Smooth muscle cell (in vitro differentiated cells): ENCODE data around the gene SHANK2. TPM values are rescaled to one million over a fixed set of nuclear protein-coding genes. Genes with fewer than 3 reads are reported as not detected.

Experiments used
- DNase-seq: peaks from one replicate; lab custom pipeline; 2025; ENCODE audit not compliant: unreplicated experiment; lab: John Stamatoyannopoulos, UW
- H2AFZ ChIP-seq: fragments of 200-600 bp; sonication (generic); 2 replicates; pipeline ENCODE4 v1.6.0; 2016; ENCODE audit warnings: antibody characterized with exemption, low read depth, mild to moderate bottlenecking
- H3F3A ChIP-seq: fragments of 200-600 bp; sonication (generic); 2 replicates; pipeline ENCODE4 v1.6.0; 2017; ENCODE audit warnings: antibody characterized with exemption, low read depth
- H3K27ac ChIP-seq: fragments of 200-600 bp; sonication (generic); 2 replicates; pipeline ENCODE4 v1.5.1; 2016; ENCODE audit warnings: low read depth, mild to moderate bottlenecking
- H3K27me3 ChIP-seq: fragments of 200-600 bp; sonication (generic); 2 replicates; pipeline ENCODE4 v1.6.1; 2016; ENCODE audit warnings: low read depth, mild to moderate bottlenecking
- H3K36me3 ChIP-seq: fragments of 200-600 bp; sonication (generic); 2 replicates; pipeline ENCODE4 v1.5.1; 2016; ENCODE audit warnings: low read depth
- H3K4me1 ChIP-seq: fragments of 200-600 bp; sonication (generic); 2 replicates; pipeline ENCODE4 v1.5.1; 2016; ENCODE audit warnings: low read depth
- H3K4me2 ChIP-seq: fragments of 200-600 bp; sonication (generic); 2 replicates; pipeline ENCODE4 v1.6.0; 2016; ENCODE audit warnings: mild to moderate bottlenecking
- H3K4me3 ChIP-seq: fragments of 200-600 bp; sonication (generic); 2 replicates; pipeline ENCODE4 v1.5.1; 2016; ENCODE audit warnings: mild to moderate bottlenecking
- H3K79me2 ChIP-seq: fragments of 200-600 bp; sonication (generic); 2 replicates; pipeline ENCODE4 v1.6.0; 2016; ENCODE audit warnings: low read depth, mild to moderate bottlenecking
- H3K9ac ChIP-seq: fragments of 200-600 bp; sonication (generic); 2 replicates; pipeline ENCODE4 v1.6.0; 2016; ENCODE audit warnings: low read depth
- H3K9me3 ChIP-seq: fragments of 200-600 bp; sonication (generic); replicated peaks from 2 replicates; pipeline ENCODE4 v1.5.1; 2016; ENCODE audit warnings: low read depth
- H4K20me1 ChIP-seq: fragments of 200-600 bp; sonication (generic); 2 replicates; pipeline ENCODE4 v1.6.0; 2016; ENCODE audit warnings: low read depth
- WGBS: methylation state at CpG from one replicate; pipeline ENCODE4 v1.1.7; 2016; ENCODE audit warnings: low lambda C conversion rate; 5-methylcytosine and 5-hydroxymethylcytosine counted together
- polyA plus RNA-seq: library from polyadenylated mRNA; unstranded; fragments of >200 nt; fragmentation: Nextera tagmentation; extraction: Ambion mirVana; gene quantifications from 2 replicates; pipeline ENCODE4 v1.2.1, GENCODE V29; 2016
- total RNA-seq: library from RNA; depleted of rRNA; stranded (reverse); fragments of >200 nt; gene quantifications from 2 replicates; pipeline ENCODE4 v1.2.3, GENCODE V29; 2014
- TF ChIP-seq, protein P1 (sequence below): fragments of 200-600 bp; sonication (generic); IDR thresholded peaks from 2 replicates; pipeline ENCODE4 v1.5.1; 2017; ENCODE audit warnings: borderline replicate concordance, mild to moderate bottlenecking, antibody characterized with exemption; ENCODE audit not compliant: insufficient read depth, poor library complexity, severe bottlenecking

The SHANK2 gene
- total and polyA plus RNA-seq, 2 experiments from 2014 or later: 1.5 to 9.9 TPM

DNA sequence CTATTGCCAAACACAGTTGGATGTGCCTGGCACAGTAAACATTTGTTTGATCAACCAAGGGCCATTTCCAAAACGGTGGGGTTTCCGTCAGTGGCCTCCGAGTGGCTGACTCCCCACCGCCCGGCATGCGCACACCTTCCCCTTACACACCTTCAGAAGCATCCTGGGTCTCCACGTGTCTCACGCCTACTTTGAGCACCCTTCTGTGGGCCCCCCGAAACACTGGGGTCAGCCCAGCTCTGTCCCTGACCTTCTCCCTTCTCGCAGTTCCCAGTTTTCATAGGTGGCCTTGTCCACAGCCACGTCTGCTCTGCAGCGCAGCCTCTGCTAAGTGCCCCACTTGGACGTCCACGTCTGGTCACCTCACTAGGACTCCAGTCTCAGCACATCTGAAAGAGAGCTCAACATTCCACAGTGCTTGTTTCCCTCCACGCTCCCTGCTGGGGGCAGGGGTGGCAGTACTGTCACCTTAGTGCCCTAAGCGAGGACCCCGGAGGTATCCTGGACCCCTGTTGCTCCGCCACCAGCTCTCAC is 13.2 kb upstream of the SHANK2 start:
- Histone ChIP-seq H3K27ac (no peak overlapping the region), H2AFZ (no peak overlapping the region), H3K79me2 (no peaks in the 10 kb centered on the region), H3K36me3 (no peaks in the 10 kb centered on the region), H3K9ac (no peak overlapping the region), H3K4me1 (no peaks in the 10 kb centered on the region), H3K27me3 (no peaks in the 10 kb centered on the region), H3F3A (no peaks in the 10 kb centered on the region), H3K9me3 (no peaks in the 10 kb centered on the region), H4K20me1 (no peaks in the 10 kb centered on the region), H3K4me2 (no peak overlapping the region), H3K4me3 (no peak overlapping the region)
- WGBS: 93% methylated on average over 17 of the region's 18 CpGs
- TF ChIP-seq, protein P1, sequence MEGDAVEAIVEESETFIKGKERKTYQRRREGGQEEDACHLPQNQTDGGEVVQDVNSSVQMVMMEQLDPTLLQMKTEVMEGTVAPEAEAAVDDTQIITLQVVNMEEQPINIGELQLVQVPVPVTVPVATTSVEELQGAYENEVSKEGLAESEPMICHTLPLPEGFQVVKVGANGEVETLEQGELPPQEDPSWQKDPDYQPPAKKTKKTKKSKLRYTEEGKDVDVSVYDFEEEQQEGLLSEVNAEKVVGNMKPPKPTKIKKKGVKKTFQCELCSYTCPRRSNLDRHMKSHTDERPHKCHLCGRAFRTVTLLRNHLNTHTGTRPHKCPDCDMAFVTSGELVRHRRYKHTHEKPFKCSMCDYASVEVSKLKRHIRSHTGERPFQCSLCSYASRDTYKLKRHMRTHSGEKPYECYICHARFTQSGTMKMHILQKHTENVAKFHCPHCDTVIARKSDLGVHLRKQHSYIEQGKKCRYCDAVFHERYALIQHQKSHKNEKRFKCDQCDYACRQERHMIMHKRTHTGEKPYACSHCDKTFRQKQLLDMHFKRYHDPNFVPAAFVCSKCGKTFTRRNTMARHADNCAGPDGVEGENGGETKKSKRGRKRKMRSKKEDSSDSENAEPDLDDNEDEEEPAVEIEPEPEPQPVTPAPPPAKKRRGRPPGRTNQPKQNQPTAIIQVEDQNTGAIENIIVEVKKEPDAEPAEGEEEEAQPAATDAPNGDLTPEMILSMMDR: no peak
- no peak for DNase-seq

DNA sequence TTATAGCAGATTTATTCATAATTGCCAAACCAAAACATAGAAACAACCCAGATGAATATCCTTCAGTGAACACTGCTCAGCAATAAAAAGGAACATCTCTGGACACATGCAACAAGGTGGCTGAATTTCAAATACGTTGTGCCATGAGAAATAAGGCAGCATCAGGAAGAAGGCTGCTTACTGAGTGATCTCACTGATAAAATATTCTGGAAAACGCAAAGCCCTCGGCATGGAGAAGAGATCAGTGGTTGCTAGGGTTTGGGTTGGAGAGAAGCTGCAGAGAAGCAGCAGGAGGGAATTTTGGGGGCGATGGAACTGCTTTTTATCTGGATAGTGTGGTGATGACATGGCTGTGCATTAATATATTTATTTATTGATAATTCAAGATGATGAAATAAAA is 11.0 kb upstream of the SHANK2 start:
- Histone ChIP-seq H3K27me3 (no peaks in the 10 kb centered on the region), H4K20me1 (no peaks in the 10 kb centered on the region), H3K4me2 (no peak overlapping the region), H2AFZ (no peak overlapping the region), H3K4me3 (no peak overlapping the region), H3K9ac (no peak overlapping the region), H3K36me3 (no peaks in the 10 kb centered on the region), H3K79me2 (no peaks in the 10 kb centered on the region), H3K4me1 (no peaks in the 10 kb centered on the region), H3K27ac (no peak overlapping the region), H3F3A (no peaks in the 10 kb centered on the region), H3K9me3 (no peaks in the 10 kb centered on the region)
- 62% methylated on average over 4 of the region's 4 CpGs for WGBS
- DNase-seq: no peak
- TF ChIP-seq, protein P1: no peak

DNA sequence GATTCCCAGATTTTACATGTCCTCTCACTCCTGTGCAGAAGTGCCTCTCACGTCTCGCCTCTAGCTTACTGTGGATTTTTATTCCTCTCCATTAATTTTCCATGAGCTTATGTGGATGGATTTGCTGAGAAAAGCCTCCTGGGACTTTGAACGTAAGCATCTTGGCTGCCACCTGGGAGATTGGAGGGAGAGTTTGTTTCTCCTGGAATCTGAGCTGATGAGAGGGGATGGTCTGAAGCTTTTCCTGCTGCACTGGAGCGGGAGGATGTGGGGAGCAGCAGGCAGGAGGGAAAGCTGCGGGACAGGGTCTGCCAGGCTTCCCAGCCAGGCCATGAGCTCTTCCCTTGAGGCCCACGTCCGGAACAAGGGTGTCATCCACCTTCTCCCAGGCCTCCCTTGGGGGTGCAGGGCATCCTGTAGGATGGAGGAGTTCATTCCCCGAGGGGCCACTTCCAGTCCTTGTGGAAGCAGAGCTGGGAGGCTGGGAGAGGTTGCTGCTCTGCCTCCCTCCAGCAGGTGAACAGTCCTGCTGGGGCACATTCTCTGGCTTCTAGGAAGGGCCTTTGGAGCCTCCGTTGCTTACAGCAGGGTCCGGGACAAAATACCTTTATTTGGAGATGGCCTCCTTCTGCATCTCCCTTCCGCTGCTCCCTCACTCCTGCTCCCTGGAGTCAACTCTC is 3.6 kb upstream of the SHANK2 start:
- no peaks in the 10 kb centered on the region for H3K9me3 ChIP-seq
- no peaks in the 10 kb centered on the region for H3K36me3 ChIP-seq
- H3K79me2 ChIP-seq: no peaks in the 10 kb centered on the region
- no peak overlapping the region for H2AFZ ChIP-seq
- no peak overlapping the region for H3K27ac ChIP-seq
- no peaks in the 10 kb centered on the region for H3F3A ChIP-seq
- H3K27me3 ChIP-seq: peaks cover 11% of the 10 kb centered on the region
- no peak for DNase-seq
- H4K20me1 ChIP-seq: no peaks in the 10 kb centered on the region
- H3K4me3 ChIP-seq: no peak overlapping the region
- no peaks in the 10 kb centered on the region for H3K4me1 ChIP-seq
- no peak overlapping the region for H3K4me2 ChIP-seq
- TF ChIP-seq, protein P1: no peak
- no peak overlapping the region for H3K9ac ChIP-seq
- WGBS: 69% methylated on average over 11 of the region's 11 CpGs

DNA sequence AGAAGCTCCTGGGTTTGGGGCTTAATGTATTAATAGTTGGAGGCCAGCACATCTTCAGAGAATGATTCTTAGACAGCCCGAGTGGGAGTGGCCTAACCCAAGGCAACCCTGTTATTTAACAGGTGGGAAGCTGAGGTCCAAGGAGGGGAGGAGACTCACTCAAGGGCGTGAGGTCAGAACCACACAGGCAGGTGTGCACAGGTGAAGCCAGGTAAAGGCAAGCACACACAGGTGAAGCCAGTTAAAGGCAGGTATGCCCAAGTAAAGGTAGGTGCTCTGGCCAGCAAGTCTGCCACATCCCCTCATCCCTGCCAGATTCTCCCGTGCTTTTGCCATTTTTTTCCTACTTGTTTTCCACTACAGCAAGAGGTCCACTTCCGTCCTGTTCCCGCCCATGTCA is 2.9 kb upstream of the SHANK2 start:
- Histone ChIP-seq H3K9me3 (no peaks in the 10 kb centered on the region), H3K9ac (no peak overlapping the region), H3K4me1 (no peaks in the 10 kb centered on the region), H3K79me2 (no peaks in the 10 kb centered on the region), H3K4me2 (no peak overlapping the region), H3K27me3 (peaks cover 17% of the 10 kb centered on the region), H2AFZ (no peak overlapping the region), H4K20me1 (no peaks in the 10 kb centered on the region), H3K27ac (no peak overlapping the region), H3K36me3 (no peaks in the 10 kb centered on the region), H3K4me3 (no peak overlapping the region), H3F3A (no peaks in the 10 kb centered on the region)
- WGBS: 85% methylated on average over 5 of the region's 5 CpGs
- no peak for DNase-seq
- TF ChIP-seq, protein P1: no peak
